IPS-20b (cell line): Measurements from ENCODE around the gene TMEM164.

Experiments used
- H3K27ac ChIP-seq: one replicate; pipeline ENCODE4 v1.5.1; 2013; ENCODE audit warnings: low read length
- H3K27me3 ChIP-seq: 2 replicates; pipeline ENCODE4 v1.6.1; 2013; ENCODE audit warnings: mild to moderate bottlenecking, low read length, inconsistent platforms; ENCODE audit not compliant: insufficient read depth
- H3K36me3 ChIP-seq: 2 replicates; pipeline ENCODE4 v1.6.1; 2013; ENCODE audit warnings: low read depth, mild to moderate bottlenecking, inconsistent platforms, low read length, moderate library complexity; ENCODE audit not compliant: insufficient read depth
- H3K4me1 ChIP-seq: 2 replicates; pipeline ENCODE4 v1.6.1; 2013; ENCODE audit warnings: mild to moderate bottlenecking, control low read depth, inconsistent platforms, low read length, moderate library complexity; ENCODE audit not compliant: insufficient read depth
- H3K4me3 ChIP-seq: 2 replicates; pipeline ENCODE4 v1.5.1; 2013; ENCODE audit warnings: mild to moderate bottlenecking, low read length, inconsistent platforms
- H3K9ac ChIP-seq: 2 replicates; pipeline ENCODE4 v1.6.1; 2013; ENCODE audit warnings: low read depth, mild to moderate bottlenecking, inconsistent platforms, low read length, moderate library complexity
- H3K9me3 ChIP-seq: 2 replicates; pipeline ENCODE4 v1.6.1; 2013; ENCODE audit warnings: mild to moderate bottlenecking, low read depth, low read length, inconsistent platforms; ENCODE audit not compliant: insufficient read depth

Gene TMEM164

DNA sequence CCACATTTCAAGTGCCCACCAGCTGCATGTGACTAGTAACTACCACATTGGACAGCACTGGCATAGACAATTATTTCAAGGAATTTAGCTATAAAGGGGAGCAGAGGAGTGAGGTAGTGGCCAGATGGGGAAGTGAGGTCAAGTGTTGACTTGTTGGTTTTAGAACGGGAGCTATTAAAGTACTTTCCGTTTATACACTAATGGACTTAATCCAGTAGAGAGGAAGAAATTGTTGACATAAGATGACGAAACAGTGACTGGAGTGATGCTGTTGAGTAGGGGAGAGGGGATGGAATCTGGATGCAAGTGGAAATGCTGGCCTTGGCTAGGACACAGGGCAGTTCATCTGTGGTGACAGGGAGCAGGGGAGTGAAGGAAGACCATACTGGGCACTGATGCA, 160.6 kb downstream of the TMEM164 start:
- H3K4me3 ChIP-seq = no peak overlapping the region
- no peak overlapping the region for H3K9ac ChIP-seq
- no peak overlapping the region for H3K27ac ChIP-seq

DNA sequence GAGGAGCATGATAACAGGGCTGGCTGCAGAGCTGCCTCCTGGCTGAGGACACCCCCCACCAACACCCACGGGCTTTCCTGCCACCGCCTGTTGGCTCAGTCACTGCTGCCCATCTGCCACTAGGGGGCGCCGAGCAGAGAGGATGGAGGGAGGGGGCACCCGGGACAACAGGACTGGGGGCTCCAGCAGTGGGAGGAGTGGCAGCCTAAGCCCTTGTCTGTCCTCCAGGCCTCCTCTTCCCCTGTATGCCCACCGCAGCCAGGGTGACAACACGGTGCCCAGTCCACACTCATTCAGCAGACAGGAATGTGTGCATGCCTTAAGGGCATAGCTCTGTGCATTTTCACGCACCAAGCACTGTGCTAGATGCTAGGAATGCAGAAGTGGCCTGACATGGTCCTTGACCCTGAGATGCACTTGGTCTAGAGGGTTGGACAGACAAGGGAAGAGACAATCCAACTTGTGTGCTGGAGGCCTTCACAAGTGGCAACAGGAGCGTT, 165.1 kb downstream of the TMEM164 start:
- H3K9ac ChIP-seq = no peak overlapping the region
- H3K9me3 ChIP-seq = no peaks in the 10 kb centered on the region
- H3K4me3 ChIP-seq = no peak overlapping the region
- H3K4me1 ChIP-seq = no peaks in the 10 kb centered on the region
- no peaks in the 10 kb centered on the region for H3K36me3 ChIP-seq
- H3K27me3 ChIP-seq = no peaks in the 10 kb centered on the region
- H3K27ac ChIP-seq = no peak overlapping the region

More for the DNA sequence above, 160.6 kb downstream of the TMEM164 start:
- H3K27me3 ChIP-seq = no peaks in the 10 kb centered on the region
- H3K4me1 ChIP-seq = no peaks in the 10 kb centered on the region
- H3K9me3 ChIP-seq = no peaks in the 10 kb centered on the region
- no peaks in the 10 kb centered on the region for H3K36me3 ChIP-seq

DNA sequence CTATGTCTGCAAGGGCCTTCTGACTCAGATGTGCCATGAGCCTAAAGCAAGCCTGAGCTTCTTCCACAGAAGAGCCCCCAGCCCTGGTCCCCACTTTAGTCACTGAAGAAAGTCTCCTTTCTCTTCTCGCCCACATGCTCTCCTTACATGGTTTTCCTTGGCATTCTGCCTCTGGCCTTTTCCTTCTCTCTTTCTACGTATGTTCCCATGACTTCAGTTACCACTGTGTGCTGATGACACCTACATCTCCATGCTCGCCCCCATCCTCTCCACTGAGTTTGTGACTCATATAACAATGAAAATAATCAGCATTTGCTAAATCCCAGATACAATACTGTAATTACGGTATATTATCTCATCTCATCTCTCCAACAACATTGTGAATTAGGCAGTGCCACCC, 165.7 kb downstream of the TMEM164 start:
- H3K36me3 ChIP-seq = no peaks in the 10 kb centered on the region
- H3K27me3 ChIP-seq = no peaks in the 10 kb centered on the region
- no peak overlapping the region for H3K4me3 ChIP-seq

DNA sequence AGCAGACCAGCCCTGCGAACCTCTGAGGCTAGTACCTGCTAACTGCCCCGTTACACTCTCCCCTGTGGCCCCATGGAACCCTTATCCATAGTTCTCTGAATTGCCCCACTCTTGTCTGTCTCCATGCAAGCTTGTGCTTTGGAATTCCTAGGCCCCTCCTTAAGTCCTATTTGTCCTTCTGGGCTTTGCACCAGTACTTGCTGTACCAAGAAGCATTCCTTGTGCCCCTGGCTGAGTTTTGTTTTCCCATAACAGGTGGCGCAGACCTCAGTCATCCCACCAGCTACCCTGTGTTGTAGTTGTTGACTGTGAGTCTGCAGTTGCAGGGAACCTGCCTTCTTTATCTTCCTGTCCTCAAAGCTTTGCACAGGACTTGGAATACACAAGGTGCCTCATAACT, 167.1 kb downstream of the TMEM164 start:
- Histone ChIP-seq H3K4me1 (no peaks in the 10 kb centered on the region), H3K9ac (no peak overlapping the region), H3K27me3 (no peaks in the 10 kb centered on the region), H3K4me3 (no peak overlapping the region), H3K36me3 (no peaks in the 10 kb centered on the region), H3K9me3 (no peaks in the 10 kb centered on the region), H3K27ac (no peak overlapping the region)

More for the DNA sequence above, 165.7 kb downstream of the TMEM164 start:
- H3K9me3 ChIP-seq = no peaks in the 10 kb centered on the region
- no peak overlapping the region for H3K27ac ChIP-seq
- H3K4me1 ChIP-seq = no peaks in the 10 kb centered on the region
- H3K9ac ChIP-seq = no peak overlapping the region

DNA sequence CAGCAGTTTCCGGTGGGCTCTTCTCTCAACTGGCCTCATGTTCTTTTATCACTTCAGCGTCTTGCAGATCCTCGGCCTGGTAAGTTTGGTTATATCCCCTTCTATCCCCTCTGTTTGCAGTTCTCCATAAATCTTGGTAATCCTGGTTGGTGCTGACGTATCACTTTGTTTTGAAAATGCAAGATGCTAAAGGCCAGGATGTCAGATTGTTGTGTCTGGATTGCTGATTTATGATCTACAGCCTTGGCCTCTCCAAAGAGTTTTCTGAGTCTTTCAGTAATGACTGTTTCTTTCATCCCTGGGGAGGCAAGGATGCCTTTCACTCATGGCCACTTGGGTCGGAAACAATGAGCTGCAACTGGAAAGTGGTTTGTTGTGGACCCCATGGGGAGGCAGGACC, 168.5 kb downstream of the TMEM164 start:
- no peak overlapping the region for H3K4me3 ChIP-seq
- no peak overlapping the region for H3K27ac ChIP-seq
- H3K27me3 ChIP-seq = no peaks in the 10 kb centered on the region
- H3K9me3 ChIP-seq = no peaks in the 10 kb centered on the region
- no peaks in the 10 kb centered on the region for H3K4me1 ChIP-seq
- H3K36me3 ChIP-seq = no peaks in the 10 kb centered on the region
- no peak overlapping the region for H3K9ac ChIP-seq

DNA sequence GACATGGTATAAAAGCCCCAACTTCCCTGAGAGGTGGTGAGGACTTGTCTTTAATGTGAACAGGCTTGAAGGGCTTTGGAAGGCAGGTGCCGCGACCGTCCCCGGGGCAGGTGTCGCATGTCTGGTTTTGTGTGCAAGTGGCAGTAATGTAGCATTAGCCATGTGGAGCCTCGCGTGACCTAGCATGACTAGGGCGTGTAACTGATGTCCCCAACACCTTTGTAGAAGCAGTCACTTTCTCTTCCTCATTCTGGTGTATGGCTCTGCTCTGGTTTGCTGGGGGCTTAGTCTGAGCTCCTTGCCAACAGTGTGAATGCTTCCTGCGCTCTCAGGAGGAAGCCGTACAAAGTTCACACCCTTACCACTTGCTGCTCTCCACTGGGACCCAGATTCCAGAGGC, 169.3 kb downstream of the TMEM164 start:
- Histone ChIP-seq H3K27ac (no peak overlapping the region), H3K4me1 (no peaks in the 10 kb centered on the region), H3K4me3 (no peak overlapping the region), H3K27me3 (no peaks in the 10 kb centered on the region), H3K36me3 (no peaks in the 10 kb centered on the region), H3K9me3 (no peaks in the 10 kb centered on the region), H3K9ac (no peak overlapping the region)

DNA sequence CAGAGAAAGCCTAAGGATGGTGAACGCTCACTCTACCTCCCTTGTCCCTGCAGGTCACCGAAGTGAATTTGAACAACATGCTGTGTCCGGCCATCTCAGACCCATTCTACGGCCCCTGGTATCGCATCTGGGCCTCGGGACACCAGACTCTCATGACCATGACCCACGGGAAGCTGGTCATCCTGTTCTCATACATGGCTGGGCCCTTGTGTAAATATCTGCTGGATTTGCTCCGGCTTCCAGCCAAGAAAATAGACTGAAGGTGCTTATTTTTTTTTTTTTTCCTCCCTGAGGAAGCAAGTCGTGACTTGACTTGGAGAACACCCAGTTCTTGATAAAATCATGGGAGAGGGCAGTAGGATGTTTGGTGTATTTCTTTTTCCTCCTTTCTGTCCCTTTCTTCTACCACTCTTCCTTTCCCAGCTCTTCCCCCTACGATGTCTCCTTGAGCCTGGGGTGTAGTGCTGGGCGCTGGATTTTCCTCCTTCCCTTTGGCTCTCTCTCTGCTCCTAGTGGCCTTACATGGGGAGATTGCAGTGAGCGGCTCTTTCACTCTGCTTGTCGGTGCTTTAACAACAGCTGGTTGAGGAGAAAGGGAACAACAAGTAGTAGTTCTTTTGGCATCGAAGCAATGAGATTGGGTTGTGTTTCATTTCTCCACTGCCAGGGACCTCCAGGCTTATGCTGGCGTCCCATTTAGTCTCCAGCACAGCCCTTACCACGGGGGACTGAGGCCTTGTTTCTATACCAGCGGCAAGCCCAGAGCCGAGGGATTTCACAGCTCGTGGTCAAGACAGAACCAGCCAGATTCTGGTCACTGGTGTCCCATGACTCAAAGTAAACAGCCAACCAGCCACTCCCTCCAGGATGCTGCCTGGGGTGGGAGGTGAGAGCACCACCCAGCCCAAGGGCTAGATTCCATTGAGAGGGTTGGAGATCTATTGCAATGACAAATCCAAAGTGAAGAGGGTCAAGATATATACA, 170.6 kb downstream of the TMEM164 start:
- H3K4me3 ChIP-seq = no peak overlapping the region
- H3K9me3 ChIP-seq = no peaks in the 10 kb centered on the region
- H3K27me3 ChIP-seq = no peaks in the 10 kb centered on the region
- H3K27ac ChIP-seq = no peak overlapping the region
- H3K9ac ChIP-seq = no peak overlapping the region
- no peaks in the 10 kb centered on the region for H3K4me1 ChIP-seq
- no peaks in the 10 kb centered on the region for H3K36me3 ChIP-seq

DNA sequence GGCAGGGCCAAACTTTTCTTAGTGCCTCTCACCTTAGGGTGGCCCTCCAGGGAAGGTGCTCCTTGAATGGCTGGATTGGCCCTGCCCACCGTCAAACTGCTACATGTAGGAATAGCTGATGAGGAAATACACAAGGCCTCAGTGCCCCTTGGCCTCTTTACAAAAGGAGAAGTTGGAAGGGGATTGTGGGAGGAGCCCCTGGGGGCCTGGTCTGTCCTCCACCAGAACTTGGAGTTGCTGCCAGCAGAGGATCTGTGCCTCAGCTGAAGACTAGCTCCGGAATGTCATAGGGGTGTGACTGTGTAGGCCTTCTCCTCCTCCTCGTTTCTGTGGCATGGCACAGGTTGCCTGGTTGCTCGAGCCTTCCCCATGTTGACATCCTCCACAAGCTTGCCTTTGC, 172.2 kb downstream of the TMEM164 start:
- Histone ChIP-seq H3K27me3 (no peaks in the 10 kb centered on the region), H3K9me3 (no peaks in the 10 kb centered on the region)

DNA sequence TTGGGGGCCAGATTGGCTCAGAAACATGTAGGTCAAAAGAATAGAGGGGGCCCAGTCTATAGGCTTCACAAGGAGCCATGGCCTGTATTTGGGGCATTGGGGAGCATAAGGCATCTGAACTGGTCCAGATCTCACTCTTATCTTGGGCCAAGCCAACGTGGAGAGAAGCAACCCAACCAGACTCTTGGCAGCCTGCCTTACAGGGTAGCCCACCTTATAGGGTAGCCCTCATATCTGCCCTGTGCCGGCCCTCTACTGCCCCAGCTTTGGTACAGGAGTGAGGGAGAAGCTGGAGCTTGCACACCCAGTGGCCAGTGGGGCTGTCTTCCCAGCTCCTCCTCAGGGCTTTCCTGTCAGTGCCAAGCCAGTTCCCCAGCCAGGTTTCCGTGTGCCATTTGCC, 172.8 kb downstream of the TMEM164 start:
- Histone ChIP-seq H3K4me1 (no peaks in the 10 kb centered on the region), H3K36me3 (no peaks in the 10 kb centered on the region), H3K27me3 (no peaks in the 10 kb centered on the region), H3K9ac (no peak overlapping the region), H3K27ac (no peak overlapping the region), H3K9me3 (no peaks in the 10 kb centered on the region), H3K4me3 (no peak overlapping the region)

More for the DNA sequence above, 172.2 kb downstream of the TMEM164 start:
- Histone ChIP-seq H3K36me3 (no peaks in the 10 kb centered on the region), H3K27ac (no peak overlapping the region), H3K9ac (no peak overlapping the region), H3K4me3 (no peak overlapping the region), H3K4me1 (no peaks in the 10 kb centered on the region)

DNA sequence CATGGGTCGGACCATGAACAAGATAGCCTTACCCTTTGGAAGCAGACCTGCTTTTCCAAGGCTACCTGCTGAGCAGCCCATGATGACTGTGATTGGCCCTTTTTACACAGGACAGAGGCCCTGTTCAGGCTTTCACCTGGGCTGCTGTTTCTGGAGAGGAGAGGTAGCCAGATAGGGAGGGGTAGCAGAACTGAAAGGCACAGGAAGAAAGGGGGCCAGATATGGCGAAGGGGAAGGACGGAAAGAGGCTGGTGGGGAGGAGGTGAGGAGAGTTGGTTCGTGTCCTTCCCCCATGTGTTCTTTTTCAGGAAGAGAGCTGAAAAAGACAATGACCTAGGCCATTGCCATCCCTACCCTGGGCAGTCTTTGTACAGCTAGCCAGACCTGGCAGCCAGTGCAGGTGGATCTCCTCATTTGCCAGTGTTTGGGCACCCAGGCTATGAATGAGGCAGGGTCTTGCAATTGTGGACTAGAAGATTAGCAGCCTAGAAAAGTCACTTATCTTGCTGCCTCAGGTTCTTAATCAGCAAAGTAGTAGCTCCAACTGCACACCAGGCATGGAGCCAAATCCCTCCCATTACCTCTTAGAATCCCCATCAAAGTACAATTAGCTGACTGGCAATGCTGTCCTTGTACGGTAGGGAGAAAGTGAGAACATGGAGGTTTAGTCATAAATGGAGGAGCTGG, 175.4 kb downstream of the TMEM164 start:
- Histone ChIP-seq H3K27ac (no peak overlapping the region), H3K4me1 (no peaks in the 10 kb centered on the region), H3K36me3 (no peaks in the 10 kb centered on the region), H3K9ac (no peak overlapping the region), H3K4me3 (no peak overlapping the region), H3K27me3 (no peaks in the 10 kb centered on the region), H3K9me3 (no peaks in the 10 kb centered on the region)

DNA sequence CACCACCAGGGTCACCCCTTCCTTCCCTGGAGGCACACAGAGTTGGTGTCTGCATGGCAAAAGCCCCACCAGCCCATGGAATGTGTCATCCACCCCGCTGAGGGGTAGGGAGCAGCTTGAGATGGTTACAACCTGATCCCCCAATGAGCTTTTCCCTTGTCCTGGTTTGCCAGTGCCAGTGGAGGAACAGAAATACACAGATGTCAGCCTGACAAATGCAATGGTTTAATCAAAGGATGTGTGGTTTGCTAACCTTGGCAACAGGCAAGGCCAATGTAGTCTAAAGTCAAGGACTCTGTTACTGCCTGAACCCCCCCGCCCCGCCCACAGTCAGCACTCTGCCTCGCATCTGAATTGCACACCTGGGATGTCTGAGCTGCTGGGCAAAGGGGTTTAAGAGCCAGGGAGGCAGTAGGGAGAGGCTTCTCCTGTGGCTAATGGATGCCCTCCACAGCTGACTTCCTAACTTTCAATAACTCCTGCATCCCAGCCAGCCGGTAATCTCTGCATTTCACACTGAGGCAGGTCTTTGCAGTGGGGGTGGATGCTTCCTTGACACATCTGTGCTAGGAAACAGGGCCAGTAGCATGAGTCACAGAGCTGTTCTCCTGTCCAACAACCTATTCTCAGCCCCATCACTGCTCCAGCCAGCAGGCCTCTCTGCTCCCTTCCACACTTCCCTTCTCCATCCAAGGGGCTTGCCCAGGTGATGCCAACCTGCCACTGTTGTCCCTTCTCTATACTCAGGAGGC, 177.4 kb downstream of the TMEM164 start:
- Histone ChIP-seq H3K9ac (no peak overlapping the region), H3K4me1 (no peaks in the 10 kb centered on the region), H3K27ac (no peak overlapping the region), H3K27me3 (no peaks in the 10 kb centered on the region), H3K9me3 (no peaks in the 10 kb centered on the region), H3K4me3 (no peak overlapping the region), H3K36me3 (no peaks in the 10 kb centered on the region)
